Stimulated activated effector memory CD8-positive, alpha-beta T cell treated with anti-CD3 and anti-CD28 coated beads, Interleukin-12 subunit alpha, Interleukin-12 subunit beta, amount 100 ng/mL, for 72 hours (primary cell): ENCODE results near the gene RRAS.
"Not testable (repeated sequence)": the region's sequence is repeated elsewhere in the genome, so short reads cannot be mapped to it uniquely, and the experiment has no call there.

Source experiments
- ATAC-seq: fragments of 150-1000 bp; cut with Tn5 transposase; 2 replicates; pipeline ENCODE4 v1.10.0; 2021
- DNase-seq, 2 donors: peaks; one replicate each; pipeline ENCODE4 v3.0.0; 2021 to 2022; ENCODE audit warnings: low spot score in 2 of 2
- H3K27ac Mint-ChIP-seq: one replicate; pipeline ENCODE4 v1.8.0; 2022; ENCODE audit warnings: mild to moderate bottlenecking, mixed read lengths
- H3K36me3 Mint-ChIP-seq: one replicate; pipeline ENCODE4 v1.8.0; 2022; ENCODE audit warnings: mild to moderate bottlenecking, mixed read lengths
- H3K4me1 Mint-ChIP-seq: one replicate; pipeline ENCODE4 v1.8.0; 2022; ENCODE audit warnings: mixed read lengths
- H3K4me3 Mint-ChIP-seq: one replicate; pipeline ENCODE4 v1.8.0; 2022; ENCODE audit warnings: mild to moderate bottlenecking, mixed read lengths
- H3K9me3 Mint-ChIP-seq: one replicate; pipeline ENCODE4 v1.8.0; 2022; ENCODE audit warnings: mixed read lengths

Gene RRAS

GRCh38 chr19:49651820-49652550 lies 12.0 kb upstream of the RRAS start:
- Mint-ChIP-seq H3K27ac (no peak overlapping the region), H3K4me3 (no peak overlapping the region), H3K36me3 (peaks cover 75% of the 10 kb centered on the region), H3K4me1 (no peaks in the 10 kb centered on the region), H3K9me3 (no peaks in the 10 kb centered on the region)
- DNase-seq, result no peak
- ATAC-seq, result no peak

GRCh38 chr19:49651029-49651819 lies 11.3 kb upstream of the RRAS start:
- DNase-seq (no peak), ATAC-seq (no peak)
- no peaks in the 10 kb centered on the region for H3K9me3 Mint-ChIP-seq
- peaks cover 75% of the 10 kb centered on the region for H3K36me3 Mint-ChIP-seq
- H3K4me1 Mint-ChIP-seq, result peaks cover 6% of the 10 kb centered on the region
- no peak overlapping the region for H3K27ac Mint-ChIP-seq
- no peak overlapping the region for H3K4me3 Mint-ChIP-seq

DNA sequence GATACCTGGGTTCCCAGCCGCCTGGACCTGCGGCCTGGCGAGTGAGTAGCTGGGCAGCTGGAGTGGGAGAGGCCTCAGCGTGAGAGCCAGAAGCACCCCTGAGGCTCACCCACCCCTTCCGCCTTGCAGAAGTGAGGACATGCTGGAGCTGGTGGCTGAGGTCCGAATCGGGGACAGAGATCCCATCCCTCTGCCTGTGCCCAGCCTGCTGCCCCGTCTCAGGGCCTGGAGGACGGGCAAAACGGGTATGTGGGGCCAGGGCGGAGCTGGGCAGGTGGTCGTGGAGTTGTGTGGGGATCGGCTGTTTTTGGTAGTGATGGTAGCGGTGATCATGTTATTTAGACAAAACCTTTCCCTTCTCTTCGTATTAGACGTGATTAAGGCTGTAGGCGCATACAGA lies 6.6 kb upstream of the RRAS start:
- peak overlapping the region; percentile 26 for H3K27ac Mint-ChIP-seq
- no peak for ATAC-seq

GRCh38 chr19:49645995-49646394 lies 6.1 kb upstream of the RRAS start:
- no peak for ATAC-seq
- H3K27ac Mint-ChIP-seq, result peak overlapping the region; percentile 26
- no peak for DNase-seq
- no peak overlapping the region for H3K4me3 Mint-ChIP-seq
- H3K9me3 Mint-ChIP-seq, result no peaks in the 10 kb centered on the region
- peaks cover 69% of the 10 kb centered on the region for H3K36me3 Mint-ChIP-seq
- peaks cover 51% of the 10 kb centered on the region for H3K4me1 Mint-ChIP-seq

More for the DNA sequence above, 6.6 kb upstream of the RRAS start:
- Mint-ChIP-seq H3K9me3 (no peaks in the 10 kb centered on the region), H3K36me3 (peaks cover 67% of the 10 kb centered on the region), H3K4me1 (peaks cover 47% of the 10 kb centered on the region), H3K4me3 (no peak overlapping the region)
- no peak for DNase-seq

DNA sequence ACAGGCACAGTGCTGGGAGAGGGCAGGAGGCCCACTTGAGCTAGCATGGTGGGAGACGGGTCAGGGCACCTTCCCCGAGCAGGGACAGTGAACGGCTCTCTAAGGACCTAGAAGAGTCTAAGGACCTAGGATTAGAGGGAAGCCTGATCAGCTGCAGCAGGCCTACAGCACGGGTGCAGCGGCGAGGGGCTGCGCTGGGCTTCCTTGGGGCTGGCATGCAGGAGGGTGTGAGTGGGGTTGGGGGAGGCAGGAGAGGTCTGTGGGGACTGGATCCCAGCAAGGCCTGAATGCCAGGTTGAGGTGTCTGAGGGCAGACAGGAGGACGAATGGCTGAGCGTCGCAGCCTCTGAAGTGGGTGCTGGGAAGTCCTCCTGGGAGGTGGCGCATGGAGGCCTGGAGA lies 5.6 kb upstream of the RRAS start:
- DNase-seq (no peak), ATAC-seq (no peak)
- H3K4me3 Mint-ChIP-seq, result no peak overlapping the region
- H3K27ac Mint-ChIP-seq, result peak overlapping the region; percentile 99
- H3K9me3 Mint-ChIP-seq, result no peaks in the 10 kb centered on the region
- peaks cover 55% of the 10 kb centered on the region for H3K4me1 Mint-ChIP-seq
- peaks cover 72% of the 10 kb centered on the region for H3K36me3 Mint-ChIP-seq

GRCh38 chr19:49643466-49643865 lies 3.5 kb upstream of the RRAS start:
- Mint-ChIP-seq H3K9me3 (no peaks in the 10 kb centered on the region), H3K4me1 (peaks cover 68% of the 10 kb centered on the region), H3K27ac (peak overlapping the region; percentile 99), H3K4me3 (peak overlapping the region; percentile 99), H3K36me3 (peaks cover 70% of the 10 kb centered on the region)
- DNase-seq, result no peak
- no peak for ATAC-seq

DNA sequence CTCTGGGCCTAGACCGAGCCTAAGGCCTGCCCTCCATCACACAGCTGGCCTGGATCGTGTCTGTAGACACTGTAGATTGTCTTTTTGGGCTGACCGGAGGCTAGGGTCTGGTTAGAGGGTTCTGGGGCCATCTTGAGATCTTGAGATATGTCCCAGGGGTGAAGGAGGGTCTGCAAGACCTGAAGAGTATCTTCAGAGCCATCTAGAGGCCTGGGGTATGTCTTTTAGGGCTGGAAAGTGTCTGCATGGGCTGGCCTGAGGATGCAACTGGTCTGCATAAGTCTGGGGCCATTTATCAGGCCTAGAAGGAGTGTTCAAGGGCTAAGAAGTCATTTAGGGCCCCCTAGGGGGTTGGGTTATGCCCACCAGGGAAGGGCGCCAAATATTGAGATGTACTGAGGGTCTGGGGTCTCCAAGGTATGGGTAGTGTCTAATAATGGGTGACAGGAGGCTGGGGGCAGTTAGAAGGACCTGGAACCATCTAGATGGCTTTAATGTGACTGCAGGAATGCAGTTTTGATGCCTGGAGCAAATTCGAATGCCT lies 2.6 kb upstream of the RRAS start:
- peak overlapping the region; percentile 99 for H3K27ac Mint-ChIP-seq
- no peaks in the 10 kb centered on the region for H3K9me3 Mint-ChIP-seq
- H3K4me3 Mint-ChIP-seq, result peak overlapping the region; percentile 99
- DNase-seq (no peak), ATAC-seq (no peak)
- H3K36me3 Mint-ChIP-seq, result peaks cover 63% of the 10 kb centered on the region
- H3K4me1 Mint-ChIP-seq, result peaks cover 77% of the 10 kb centered on the region

DNA sequence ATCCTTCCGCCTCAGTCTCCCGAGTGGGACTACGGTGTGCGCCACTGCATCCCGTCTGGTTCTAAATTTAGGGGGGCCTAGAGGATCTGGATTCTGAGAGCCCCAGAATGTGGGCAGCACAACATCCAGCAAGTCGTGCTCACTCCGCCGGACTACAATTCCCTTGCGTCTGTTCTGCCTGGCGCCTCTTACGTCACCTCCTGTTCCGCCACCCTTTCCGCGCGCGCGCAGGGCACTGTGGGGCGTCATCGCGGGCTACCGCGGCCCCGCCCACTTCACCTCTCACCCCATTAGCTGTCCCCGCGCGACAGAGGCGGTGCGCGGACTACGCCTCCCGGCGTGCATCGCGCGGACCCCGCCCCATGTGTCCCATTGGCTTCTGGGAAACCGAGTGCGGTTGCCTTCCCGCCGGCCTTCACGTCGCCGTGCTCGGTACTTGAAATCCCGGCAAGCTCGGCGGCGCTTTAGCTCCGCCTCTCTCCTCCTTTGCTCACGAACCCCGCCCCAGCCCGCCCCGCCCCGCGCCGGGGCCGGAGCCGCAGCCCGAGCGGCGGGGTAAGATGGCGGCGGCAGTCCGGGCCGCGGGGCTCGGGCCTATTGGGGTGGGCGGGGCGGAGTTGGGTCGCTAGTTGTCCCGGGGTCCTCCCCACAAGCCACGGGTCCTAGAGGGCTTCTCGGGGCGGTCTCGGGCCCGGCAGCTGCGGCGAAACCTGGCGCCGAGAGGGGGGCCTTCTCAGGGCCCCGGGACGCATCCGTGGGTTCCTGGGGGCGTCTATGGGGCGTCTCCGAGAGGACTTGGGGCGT lies 1.9 kb upstream of the RRAS start, which contains the start of gene SCAF1:
Gene SCAF1, plus strand, starts transcription at position 522 of the 804 bp plus-strand sequence. CDS start 2,818 bp downstream, outside the sequence.
- peak within 1 kb of the TSS; percentile 99 for H3K27ac Mint-ChIP-seq
- DNase-seq (peak; percentile 96 to 99), ATAC-seq (peak; percentile 74)
- H3K9me3 Mint-ChIP-seq, result no peaks in the 10 kb centered on the region
- peaks cover 78% of the 10 kb centered on the region for H3K4me1 Mint-ChIP-seq
- peaks cover 61% of the 10 kb centered on the region for H3K36me3 Mint-ChIP-seq
- H3K4me3 Mint-ChIP-seq, result peak within 1 kb of the TSS; percentile 99

- Mint-ChIP-seq H3K4me1 (peaks cover 70% of the 10 kb centered on the region), H3K36me3 (peaks cover 65% of the 10 kb centered on the region), H3K27ac (peak overlapping the region; percentile 99), H3K9me3 (no peaks in the 10 kb centered on the region), H3K4me3 (peak overlapping the region; percentile 99)
- DNase-seq (peak in 1 of 2 donors; percentile 63), ATAC-seq (no peak)
Measured at GRCh38 chr19:49639401-49640112, 386 bp downstream of the RRAS start.

- no peaks in the 10 kb centered on the region for H3K9me3 Mint-ChIP-seq
- no peak for ATAC-seq
- H3K4me1 Mint-ChIP-seq, result peaks cover 57% of the 10 kb centered on the region
- peak overlapping the region; percentile 99 for H3K4me3 Mint-ChIP-seq
- peak overlapping the region; percentile 99 for H3K27ac Mint-ChIP-seq
- peaks cover 58% of the 10 kb centered on the region for H3K36me3 Mint-ChIP-seq
- no peak for DNase-seq
Measured at GRCh38 chr19:49637821-49638738, 1.9 kb downstream of the RRAS start.

GRCh38 chr19:49636233-49636932 lies 3.6 kb downstream of the RRAS start:
- ATAC-seq (no peak), DNase-seq (no peak)
- peak overlapping the region; percentile 74 for H3K27ac Mint-ChIP-seq
- H3K36me3 Mint-ChIP-seq, result peaks cover 46% of the 10 kb centered on the region
- no peak overlapping the region for H3K4me3 Mint-ChIP-seq
- peaks cover 44% of the 10 kb centered on the region for H3K4me1 Mint-ChIP-seq
- no peaks in the 10 kb centered on the region for H3K9me3 Mint-ChIP-seq

DNA sequence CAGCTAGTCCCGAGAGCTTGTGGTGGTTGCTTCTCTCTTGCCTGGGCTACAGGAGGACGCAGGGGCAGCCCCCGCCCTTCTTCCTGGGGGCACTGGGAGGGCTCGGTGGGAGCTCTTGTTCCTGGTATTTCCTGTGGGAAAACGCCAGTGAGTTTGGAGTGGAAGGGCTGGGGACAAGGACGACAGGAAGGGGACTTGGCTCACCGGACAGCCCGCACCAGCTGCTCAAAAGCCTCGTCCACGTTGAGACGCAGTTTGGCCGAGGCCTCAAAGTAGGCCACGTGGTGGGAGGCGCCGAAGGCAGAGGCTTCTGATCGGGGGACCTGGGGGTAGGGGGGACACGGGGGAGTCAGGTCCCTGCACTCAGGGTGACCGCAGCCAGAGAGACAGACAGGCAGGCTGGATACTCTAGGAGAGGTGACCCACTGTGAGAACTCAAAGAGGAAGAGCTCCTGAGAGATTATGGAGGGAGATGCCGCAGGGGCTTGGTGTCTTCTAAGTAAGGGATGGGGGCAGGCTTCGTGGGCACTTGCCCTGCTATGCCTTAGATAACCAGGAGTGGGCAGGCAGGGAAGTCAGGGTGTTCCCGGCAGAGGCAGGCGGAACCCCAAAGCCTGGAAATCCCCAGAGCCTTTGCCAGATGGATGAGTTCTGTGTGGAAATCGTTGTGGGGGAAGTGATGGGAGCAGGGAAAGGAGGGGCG lies 4.3 kb downstream of the RRAS start:
- no peaks in the 10 kb centered on the region for H3K9me3 Mint-ChIP-seq
- no peak for DNase-seq
- peaks cover 45% of the 10 kb centered on the region for H3K36me3 Mint-ChIP-seq
- peak overlapping the region; percentile 74 for H3K27ac Mint-ChIP-seq
- H3K4me1 Mint-ChIP-seq, result peaks cover 39% of the 10 kb centered on the region
- no peak for ATAC-seq
- no peak overlapping the region for H3K4me3 Mint-ChIP-seq

DNA sequence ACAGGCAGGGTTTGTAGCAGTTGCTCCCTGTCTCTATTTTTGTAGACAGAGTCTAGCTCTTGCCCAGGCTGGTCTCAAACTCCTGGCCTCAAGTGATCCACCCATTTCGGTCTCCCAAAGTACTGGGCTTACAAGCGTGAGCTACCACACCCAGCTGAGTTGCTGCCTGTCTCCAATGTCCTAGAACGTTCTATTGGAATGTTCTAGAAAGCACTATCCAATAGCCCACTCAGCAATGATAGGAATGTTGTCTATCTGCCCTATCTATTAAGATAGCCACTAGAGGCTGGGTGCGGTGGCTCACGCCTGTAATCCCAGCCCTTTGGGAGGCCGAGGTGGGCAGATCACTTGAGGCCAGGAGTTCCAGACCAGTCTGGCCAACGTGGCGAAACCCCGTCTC lies 6.7 kb downstream of the RRAS start:
- not testable (repeated sequence) for ATAC-seq, DNase-seq, H3K4me3 Mint-ChIP-seq, H3K27ac Mint-ChIP-seq, H3K9me3 Mint-ChIP-seq
- Mint-ChIP-seq H3K4me1 (peaks cover 23% of the 10 kb centered on the region), H3K36me3 (peaks cover 39% of the 10 kb centered on the region)
